ELR (cell line): Measurements from ENCODE around the gene TPST2.
"Not testable (repeated sequence)": the region's sequence is repeated elsewhere in the genome, so short reads cannot be mapped to it uniquely, and the experiment has no call there.

Source experiments
- DNase-seq: peaks from one replicate; pipeline ENCODE4 v3.0.0-alpha.2; 2015; ENCODE audit warnings: low read depth

Gene TPST2

DNA sequence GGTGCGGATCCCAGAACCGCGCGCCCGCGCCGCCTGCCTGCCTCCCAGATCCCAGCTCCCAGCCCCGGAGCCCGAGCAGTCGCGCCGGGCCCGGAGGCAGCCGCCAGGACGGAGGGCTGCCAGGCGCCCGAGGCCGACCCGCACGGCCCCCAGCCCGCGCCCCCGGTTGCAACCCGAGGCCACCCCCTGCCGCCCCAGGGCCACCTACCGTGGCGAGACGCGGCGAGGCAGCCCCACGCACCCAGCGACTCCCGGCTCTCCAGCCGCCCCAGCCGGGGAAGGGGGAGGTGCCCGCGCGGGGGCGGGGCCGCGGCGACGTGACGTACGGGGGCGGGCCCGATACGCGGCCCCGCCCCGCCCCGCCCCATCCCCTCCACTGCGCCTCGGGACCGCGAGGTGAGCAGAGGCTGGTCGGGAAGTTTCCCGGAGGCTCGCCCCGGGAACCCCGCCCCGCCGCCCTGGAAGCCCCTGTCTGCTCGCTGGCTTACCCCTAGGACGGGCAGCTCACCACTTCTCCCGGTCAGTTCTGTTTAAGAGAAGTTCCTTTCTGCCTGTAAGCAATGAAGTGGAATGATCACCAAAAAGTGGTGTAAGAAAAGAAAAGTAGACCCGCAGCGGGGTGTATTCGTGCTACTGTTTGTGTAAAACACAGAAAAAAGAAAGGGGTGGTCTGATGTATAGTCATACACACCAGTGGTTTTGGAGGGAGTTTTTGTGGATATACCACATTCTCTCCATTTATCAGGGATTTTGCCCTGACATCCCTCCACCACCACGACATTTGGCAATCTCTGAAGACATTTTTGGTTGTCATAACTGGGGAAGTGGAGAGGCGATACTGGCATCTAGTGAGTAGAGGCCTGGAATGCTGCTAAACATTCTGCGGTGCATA is at the start of gene TPST2:
Gene TPST2 (minus strand): TSS at position 288 of the 892 bp plus-strand sequence. CDS start 48,502 bp downstream, outside the sequence.
- DNase-seq, result peak; percentile 83

DNA sequence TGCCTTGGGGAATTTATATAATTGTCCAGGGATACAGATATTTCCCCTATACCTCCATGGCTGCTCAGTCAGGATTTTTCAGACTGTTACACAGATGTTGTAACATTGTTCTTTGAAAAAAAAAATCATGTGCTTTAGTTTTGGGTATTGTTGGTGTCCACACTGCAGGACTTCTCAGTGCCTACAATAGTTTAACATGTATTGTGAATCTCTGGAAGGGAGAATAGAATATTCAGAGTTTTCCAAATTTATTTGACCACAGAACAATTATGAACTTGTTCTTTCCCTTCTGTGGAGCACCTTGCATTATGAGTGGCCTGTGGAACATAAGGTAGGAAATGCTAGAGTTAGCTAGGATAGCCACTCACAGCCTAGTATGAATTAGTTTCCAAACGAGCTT is 46.4 kb upstream of the TPST2 start:
- no peak for DNase-seq

DNA sequence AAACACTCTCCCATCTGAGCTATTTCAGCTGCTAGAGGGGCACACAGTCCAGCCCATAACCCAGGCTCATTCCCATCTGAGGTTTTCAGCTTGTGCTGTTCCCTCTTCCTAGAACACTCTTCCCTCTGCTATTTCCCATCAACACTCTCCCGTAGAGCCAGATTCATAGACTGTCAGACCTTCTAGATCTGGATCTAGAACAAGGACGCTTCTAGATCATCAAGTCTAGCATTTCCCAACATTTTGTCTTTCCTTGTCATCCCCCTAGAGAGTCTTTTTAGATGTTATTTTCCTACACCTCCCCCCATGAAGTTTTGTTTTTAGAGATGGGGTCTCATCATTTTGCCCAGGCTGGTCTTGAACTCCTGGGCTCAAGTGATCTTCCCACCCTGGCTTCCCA is 45.2 kb upstream of the TPST2 start:
- DNase-seq, result no peak

GRCh38 chr22:26634189-26634588 is 44.3 kb upstream of the TPST2 start:
- DNase-seq, result no peak

GRCh38 chr22:26632422-26633155 is 42.7 kb upstream of the TPST2 start:
- DNase-seq, result no peak

- DNase-seq, result no peak
Observed at GRCh38 chr22:26631282-26631681, 41.4 kb upstream of the TPST2 start.

DNA sequence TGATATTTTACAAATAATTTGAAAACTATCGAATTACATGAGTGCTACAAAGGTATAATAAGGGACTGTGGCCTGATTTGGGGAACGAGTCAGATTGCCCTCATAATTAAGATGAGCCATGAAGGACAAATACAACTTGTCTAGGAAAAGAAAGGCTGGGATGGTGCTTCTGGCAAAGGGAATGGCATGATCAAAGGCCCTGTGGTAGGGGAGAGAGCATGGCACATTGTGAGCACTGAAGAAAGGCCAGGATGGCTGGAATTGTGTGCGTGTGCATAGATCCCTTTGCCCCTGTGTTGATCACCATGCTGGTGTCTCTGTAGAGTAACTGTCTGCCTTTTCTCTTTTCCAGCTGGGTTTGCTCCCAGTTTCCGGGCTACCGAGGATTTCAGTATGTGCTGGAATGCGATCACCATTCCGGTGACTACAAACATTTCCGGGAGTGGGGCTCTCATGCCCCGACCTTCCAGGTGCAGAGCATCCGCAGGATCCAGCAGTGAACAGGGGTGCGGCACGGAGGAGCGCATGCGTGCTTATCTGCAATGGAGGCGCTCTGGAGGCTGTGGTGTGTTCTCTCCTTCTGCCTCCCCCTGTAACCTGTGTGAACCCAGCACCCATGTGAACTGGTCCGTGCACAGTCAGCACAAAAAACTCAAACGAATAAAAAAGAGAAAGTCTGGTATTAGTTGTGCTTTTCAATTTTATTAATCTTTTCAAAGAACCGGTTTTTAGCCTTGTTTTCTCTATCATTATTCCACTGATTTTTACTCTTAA is 40.2 kb upstream of the TPST2 start:
- no peak for DNase-seq

- no peak for DNase-seq
Observed at GRCh38 chr22:26624803-26625202, 34.9 kb upstream of the TPST2 start.

DNA sequence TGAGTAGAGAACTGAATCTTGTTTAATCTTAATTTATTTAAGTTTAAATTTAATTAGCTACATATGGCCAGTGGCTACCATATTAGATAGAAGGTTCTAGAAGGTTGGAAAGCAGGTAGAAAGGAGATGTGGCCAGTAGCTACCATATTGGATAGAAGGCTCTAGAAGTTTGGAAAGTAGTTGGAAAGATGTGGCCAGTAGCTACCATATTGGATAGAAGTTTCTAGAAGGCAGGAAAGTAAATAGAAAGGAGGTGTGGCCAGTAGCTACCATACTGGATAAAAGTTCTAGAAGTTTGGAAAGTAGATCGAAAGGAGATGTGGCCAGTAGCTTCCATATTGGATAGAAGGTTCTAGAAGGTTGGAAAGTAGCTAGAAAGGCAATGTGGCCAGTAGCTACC is 34.1 kb upstream of the TPST2 start:
- DNase-seq, result no peak

DNA sequence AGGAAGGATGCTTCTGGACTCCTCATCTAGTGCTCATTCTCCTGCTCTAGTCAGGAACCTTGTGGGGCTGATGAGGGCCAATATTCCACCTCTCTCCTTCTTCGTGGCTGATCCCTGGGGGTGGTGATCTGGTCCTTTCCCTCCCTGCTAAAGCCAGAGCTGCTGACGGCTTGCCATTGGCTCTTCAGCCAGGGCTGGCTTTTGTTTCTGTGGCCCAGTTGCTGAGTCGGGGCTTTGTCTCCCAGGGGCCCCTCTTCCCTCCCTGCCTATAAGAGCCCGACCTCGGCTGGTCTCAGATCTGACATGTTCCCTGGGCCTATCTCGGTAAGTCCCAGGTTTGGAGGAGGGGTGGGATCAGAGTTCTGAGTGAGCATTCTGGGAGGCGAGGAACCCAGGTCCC is 31.7 kb upstream of the TPST2 start, which contains the start of gene CRYBA4:
Gene CRYBA4 (plus strand): TSS at position 301 of the 400 bp plus-strand sequence. CDS start 634 bp downstream, outside the sequence.
- DNase-seq, result no peak

DNA sequence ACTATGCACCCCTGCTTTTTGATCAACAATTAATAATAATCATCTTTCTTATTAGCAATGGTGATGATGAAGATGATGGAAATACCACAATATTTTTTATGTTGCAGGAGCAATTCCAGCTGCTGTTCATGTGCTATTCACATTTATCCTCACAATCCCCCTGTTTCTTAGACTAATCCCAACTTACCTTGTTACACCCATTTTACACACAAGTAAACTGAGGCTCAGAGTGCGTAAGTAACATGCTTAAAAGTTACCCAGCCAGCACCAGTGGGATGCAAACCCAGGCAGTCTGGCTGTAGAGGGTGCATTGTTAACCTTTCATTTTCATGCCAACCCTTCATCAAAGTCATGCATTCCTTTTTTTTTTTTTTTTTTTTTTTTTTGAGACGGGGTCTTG is 30.3 kb upstream of the TPST2 start:
- no peak for DNase-seq

DNA sequence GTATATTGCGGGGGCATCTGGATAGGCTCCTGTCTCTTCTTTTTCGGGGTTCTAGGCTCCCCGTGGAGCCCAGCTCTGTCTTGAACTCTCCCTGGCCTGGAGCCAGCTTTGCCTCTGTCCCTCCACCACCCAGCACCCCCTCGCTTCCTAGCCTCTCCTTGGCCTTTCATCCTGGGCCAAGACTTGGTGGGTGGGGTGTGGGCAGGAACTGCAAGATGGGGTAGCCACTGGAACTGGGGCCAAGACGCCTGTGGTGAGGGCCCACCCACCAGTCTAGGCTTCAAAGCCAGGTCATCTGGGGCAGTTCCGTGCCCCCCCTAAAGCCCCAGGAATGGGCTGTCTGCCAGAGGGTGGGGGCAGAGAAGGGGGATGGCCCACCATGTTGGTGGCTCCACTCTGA is 29.6 kb upstream of the TPST2 start:
- no peak for DNase-seq

- DNase-seq, result no peak
Observed at GRCh38 chr22:26618455-26618854, 28.5 kb upstream of the TPST2 start.

DNA sequence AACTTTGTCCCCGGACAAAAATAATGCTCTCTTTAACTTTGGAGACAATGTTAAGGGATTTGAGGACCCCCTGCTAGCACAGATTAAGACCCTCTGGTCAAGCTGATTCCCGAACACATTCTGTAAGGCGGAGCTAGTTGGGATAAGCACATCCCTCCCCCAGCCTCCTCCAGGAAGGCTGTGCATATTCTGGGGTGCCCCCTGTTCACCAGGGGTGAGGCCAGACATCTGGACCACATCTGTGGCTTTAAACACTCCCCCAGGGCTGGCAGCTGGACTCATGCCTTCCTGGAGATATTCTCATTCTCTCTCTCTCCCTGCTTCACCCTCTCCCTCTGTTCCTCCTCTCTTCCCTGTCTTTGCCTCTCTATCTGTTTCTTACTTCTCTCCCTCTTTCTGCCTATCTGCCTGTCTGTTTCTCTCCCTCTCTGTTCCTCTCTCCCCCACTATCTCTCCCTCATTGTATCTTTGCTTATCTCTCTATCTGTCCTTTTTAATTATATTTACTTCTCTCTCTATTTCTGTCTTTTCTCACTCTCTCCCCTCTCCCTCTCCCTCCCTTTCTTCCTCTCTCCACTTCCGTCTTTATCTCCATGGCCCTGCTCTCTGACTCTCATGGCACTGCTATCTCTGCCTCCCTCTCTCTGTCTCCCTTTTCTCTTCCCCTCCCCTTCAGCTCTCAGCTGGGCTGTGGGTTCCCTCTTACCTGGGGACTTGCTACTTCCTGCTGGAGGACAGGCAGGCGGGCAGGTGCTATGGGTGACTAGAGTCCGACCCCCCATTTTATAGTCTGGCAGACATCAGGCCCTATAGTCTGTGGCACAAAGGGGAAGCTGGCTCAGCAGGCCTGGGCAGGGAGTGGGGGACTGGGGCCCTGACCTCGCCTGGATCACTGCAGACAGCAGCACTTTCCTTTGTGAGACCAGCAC is 27.6 kb upstream of the TPST2 start, which contains the start of gene CRYBB1:
Gene CRYBB1 (minus strand): TSS at position 757 of the 929 bp plus-strand sequence. CDS start 1,708 bp downstream, outside the sequence.
- no peak for DNase-seq

GRCh38 chr22:26616650-26617049 is 26.7 kb upstream of the TPST2 start:
- DNase-seq, result no peak

DNA sequence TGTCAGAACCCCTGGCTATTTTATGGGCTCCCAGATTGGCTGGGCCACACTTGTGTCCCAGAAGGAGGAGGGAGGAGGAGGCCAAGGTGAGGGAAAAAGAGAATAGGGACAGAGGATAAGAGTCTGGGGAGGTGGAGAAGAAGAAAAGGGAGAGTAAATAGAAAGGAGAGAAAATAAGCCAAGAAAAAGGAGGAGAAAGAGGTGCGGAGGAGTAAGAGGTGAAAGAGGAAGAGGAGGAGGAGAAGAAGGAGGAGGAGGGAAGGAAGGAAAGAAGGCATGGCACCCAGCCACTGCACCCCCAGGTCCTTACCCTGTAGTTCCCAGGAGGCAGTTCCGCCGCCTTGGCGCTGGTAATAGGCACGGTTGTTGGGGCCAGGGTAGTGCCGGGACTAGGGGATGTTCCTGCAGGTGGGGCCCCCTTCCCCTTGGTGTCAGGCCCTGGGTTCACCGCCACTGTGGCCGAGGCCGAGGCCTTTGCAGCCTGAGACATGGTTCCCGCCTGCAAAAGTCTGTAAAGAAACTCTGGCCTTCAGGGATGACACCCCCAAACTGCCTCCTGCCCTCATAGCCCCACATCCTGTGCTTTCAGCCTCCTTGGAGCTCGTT is 26.0 kb upstream of the TPST2 start:
- no peak for DNase-seq

- DNase-seq, result no peak
Observed at GRCh38 chr22:26615149-26615548, 25.2 kb upstream of the TPST2 start.

GRCh38 chr22:26614322-26614721 is 24.4 kb upstream of the TPST2 start:
- DNase-seq, result no peak

- not testable (repeated sequence) for DNase-seq
Observed at GRCh38 chr22:26613753-26614152, 23.8 kb upstream of the TPST2 start.

- no peak for DNase-seq
Observed at GRCh38 chr22:26612652-26613051, 22.7 kb upstream of the TPST2 start.

DNA sequence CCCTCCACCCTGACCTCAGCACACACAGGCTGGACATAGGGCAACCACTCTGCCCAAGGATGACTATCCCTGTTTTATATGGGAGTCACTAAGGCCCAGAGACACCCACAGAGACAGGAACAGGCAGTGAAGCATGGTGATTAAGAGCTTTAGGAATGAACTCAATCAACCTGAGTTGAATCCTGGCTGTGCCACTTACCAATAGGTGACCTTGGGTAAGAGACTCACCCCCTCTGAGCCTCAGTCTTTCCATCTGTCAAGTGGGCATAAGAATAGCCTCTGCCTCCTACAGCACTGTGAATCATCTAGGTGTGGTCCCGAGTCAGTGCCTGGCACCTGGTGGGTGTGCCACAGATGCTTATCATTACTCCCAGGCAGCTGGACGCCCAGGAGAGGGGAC is 21.1 kb upstream of the TPST2 start:
- peak; percentile 70 for DNase-seq
